GM18520 (cell line): ENCODE measurements around the gene SERTAD2.

ENCODE experiments used
- ATAC-seq: cut with Tn5 transposase; IDR thresholded peaks from one replicate; pipeline ENCODE4 v1.9.1; 2021; ENCODE audit not compliant: unreplicated experiment

Gene SERTAD2

GRCh38 chr2:64587561-64587960 is 66.2 kb downstream of the SERTAD2 start:
- no peak for ATAC-seq

- no peak for ATAC-seq
Measured at GRCh38 chr2:64586883-64587481, 66.7 kb downstream of the SERTAD2 start.

- ATAC-seq = no peak
Measured at GRCh38 chr2:64586054-64586453, 67.7 kb downstream of the SERTAD2 start.

- ATAC-seq = peak; percentile 76
Measured at GRCh38 chr2:64582774-64583340, 70.9 kb downstream of the SERTAD2 start.

- no peak for ATAC-seq
Measured at GRCh38 chr2:64581777-64582539, 71.8 kb downstream of the SERTAD2 start.
